ENCODE measurements around the gene SPTB.

Gene SPTB

GRCh38 chr14:64764641-64765520, 114.8 kb downstream of the SPTB start:
- no peak overlapping the region for H3K4me3 ChIP-seq (ENCODE audit: low read depth, low read length)
- TF ChIP-seq CTCF (IDR thresholded peaks at IDR 0.05; ENCODE audit: borderline replicate concordance, insufficient read depth, low read depth, low read length): peak; percentile 97

DNA sequence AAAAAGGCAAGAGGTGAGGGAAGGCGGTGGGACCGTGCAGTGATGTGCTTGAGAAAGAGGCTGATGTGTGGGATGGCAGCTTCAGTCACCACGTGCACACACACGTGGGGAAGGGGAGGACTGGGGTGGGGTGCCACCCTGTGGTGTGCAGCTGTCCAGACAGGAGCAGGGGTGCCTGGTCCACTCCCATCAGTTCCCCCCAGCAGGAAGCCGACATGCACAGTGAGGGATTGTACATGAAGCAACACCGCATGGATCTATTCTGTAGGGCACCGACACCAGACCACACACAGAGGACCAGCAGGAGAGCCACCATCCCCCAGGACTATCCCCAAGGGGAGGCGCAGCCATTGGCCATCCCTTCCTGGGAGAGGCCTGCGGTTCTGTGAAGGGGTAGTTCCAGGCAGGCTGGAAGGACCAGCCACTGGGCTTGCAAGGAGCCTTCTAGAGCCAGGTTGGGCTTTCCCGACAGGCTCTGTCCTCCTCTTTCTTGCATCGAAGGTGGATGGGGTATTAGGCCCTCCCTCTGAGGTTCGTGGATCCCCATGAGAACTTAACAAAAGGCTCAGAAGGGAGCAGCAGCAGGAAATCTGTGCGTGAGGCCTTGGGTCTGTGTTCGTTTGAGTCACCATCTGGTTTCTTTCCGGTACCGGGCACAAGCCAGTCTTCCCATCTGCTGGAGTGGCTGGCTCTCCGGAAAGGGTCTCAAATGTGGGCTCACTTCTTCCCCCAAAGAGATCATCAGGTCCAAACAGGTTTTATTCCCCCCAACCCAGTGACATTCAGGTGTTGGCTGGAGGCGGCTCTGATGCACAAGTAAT, 115.7 kb downstream of the SPTB start:
- no peak for TF ChIP-seq CTCF (IDR thresholded peaks at IDR 0.05; ENCODE audit: borderline replicate concordance, insufficient read depth, low read depth, low read length)
- H3K4me3 ChIP-seq (ENCODE audit: low read depth, low read length): no peak overlapping the region

DNA sequence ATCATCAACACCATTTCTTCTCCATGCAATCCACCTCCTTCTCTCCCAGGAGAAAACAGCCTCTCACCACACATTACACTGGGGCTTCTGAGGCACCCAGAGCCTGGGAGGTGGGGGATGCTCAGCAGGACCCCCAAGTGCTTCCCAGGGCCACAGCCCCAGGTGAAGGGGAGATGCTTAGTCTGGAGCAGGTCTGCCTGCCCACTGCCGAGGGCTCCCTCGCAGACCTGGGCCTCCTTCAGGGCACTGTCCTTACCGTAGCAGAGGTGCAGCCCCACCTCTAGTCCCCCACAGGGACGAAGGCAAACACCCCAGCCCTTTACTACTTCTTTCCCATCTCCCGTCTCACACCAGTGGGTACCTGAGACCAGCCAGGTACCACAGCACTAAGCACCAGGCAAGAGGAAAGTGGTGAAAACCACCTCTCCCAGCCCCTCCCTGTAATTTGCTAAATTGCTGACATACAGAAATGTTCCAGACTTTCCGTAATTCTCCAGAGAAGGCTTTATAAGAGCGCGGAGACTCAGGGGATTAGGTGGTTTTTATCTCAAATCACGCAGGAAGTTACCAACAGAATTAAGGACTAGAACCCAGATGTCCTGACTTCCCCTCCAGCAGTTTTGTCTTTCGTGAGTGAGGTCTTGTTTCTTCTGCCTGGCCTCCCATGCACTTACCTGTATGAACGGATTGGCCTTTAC, 116.5 kb downstream of the SPTB start:
- H3K4me3 ChIP-seq (ENCODE audit: low read depth, low read length): no peak overlapping the region
- no peak for TF ChIP-seq CTCF (IDR thresholded peaks at IDR 0.05; ENCODE audit: borderline replicate concordance, insufficient read depth, low read depth, low read length)

DNA sequence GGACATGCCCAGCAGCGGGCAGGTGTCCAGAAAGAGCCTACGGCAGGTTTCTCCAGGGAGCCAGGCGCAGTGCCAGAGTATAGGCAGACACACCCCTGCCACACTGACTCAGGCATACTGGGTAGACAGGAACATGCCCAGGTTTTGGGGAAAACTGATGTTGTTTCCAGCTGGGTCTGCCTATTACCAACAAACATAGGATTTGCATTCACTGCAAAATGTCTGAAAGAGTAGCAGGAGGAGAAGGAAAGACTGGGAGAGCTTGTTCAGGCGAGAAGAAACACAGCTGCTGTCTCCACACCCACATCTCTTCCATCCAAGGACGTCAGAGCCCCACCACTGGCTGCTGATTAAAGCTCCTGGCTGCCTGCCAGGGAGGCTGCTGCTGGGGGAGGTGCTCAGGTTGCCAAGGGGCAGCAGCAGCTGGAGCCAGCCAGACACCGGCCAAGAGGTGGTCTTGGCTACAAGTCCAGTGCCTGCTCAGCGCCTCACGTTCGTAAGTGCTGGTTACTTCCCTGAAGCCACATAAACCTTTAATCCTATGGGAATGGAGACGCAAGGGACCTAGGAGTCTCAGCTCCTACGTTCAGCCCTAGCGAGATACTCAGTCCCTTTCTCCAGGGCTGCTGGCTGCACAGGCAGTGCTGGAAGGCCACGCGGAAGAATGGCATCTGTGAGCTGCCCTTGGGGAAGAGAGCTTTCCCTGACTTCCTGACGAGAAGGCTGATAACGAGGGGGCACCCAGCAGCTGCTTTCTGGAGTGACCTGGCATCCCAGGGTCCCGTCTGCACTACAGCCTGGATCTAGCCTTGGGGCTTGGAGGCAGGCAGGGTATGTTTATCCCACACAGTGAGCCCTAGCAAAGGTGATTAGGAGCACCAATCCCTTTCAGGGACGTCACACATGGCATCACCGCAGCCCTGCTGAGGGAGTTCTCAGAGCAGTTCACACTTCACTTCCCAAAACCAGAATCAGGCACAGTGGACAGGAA, 117.4 kb downstream of the SPTB start:
- TF ChIP-seq CTCF (IDR thresholded peaks at IDR 0.05; ENCODE audit: borderline replicate concordance, insufficient read depth, low read depth, low read length): no peak
- no peak overlapping the region for H3K4me3 ChIP-seq (ENCODE audit: low read depth, low read length)

DNA sequence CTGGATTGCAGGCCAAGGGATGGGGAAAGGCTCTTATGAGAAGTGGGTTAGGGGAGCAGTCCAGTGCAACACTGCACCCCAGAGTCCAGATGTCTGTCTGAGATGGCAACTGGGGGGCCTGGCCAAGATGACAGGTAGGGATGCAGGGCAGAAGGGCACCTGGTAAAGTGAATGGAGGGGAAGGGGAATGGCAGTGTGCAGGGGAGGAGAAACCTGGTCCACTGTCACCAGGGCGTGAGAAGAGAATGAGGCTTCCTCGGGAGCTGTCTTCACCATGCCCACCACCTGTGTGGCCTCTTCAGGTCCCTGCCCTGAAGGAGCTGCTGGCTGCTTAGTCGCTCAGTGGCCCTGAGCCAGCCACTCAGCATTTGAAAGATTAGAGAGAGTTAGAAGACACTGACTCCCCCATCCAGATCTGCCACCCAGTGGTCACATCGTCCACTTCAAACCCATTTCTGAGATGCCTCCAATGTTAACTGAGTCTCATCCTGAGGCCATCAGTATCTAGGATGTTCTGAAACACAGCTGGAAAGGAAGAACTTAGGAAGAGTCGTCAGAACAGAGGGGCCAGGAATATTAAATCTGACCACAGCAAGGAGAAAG, 118.2 kb downstream of the SPTB start:
- TF ChIP-seq CTCF (IDR thresholded peaks at IDR 0.05; ENCODE audit: borderline replicate concordance, insufficient read depth, low read depth, low read length): no peak
- no peak overlapping the region for H3K4me3 ChIP-seq (ENCODE audit: low read depth, low read length)

DNA sequence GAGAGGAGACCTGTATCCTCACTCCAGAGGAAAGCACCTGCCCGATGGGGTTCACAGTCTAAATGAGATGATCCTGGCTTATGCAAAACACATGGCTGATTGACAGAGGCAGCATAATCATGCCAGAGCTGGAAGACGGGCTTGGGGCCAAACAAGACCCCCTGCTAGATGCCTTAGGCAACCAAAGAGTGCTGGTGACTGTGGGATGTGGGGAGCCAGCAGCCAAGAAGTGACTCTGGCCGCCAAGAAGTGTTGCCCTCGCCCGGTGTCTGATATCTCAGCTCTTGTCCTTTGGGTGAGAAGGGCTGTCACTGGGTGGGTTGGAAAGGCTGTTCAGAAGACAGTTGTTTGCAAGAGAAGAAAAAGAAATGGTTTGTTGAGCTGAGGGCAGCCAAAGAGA, 118.8 kb downstream of the SPTB start:
- no peak for TF ChIP-seq CTCF (IDR thresholded peaks at IDR 0.05; ENCODE audit: borderline replicate concordance, insufficient read depth, low read depth, low read length)
- H3K4me3 ChIP-seq (ENCODE audit: low read depth, low read length): no peak overlapping the region

All from GM12875 (cell line).